ENCODE results near the gene TSPEAR.
"Not testable (repeated sequence)": the region's sequence is repeated elsewhere in the genome, so short reads cannot be mapped to it uniquely, and the experiment has no call there.

The TSPEAR gene

GRCh38 chr21:44609193-44609592 is 102.2 kb downstream of the TSPEAR start:
- no peak for DNase-seq (ENCODE audit: low read depth, low spot score)

- no peak for DNase-seq (ENCODE audit: low read depth, low spot score)
Observed at GRCh38 chr21:44606495-44606894, 104.9 kb downstream of the TSPEAR start.

GRCh38 chr21:44603911-44604310 is 107.5 kb downstream of the TSPEAR start:
- DNase-seq (ENCODE audit: low read depth, low spot score) = no peak

- DNase-seq (ENCODE audit: low read depth, low spot score) = no peak
Observed at GRCh38 chr21:44603109-44603875, 108.1 kb downstream of the TSPEAR start.

GRCh38 chr21:44602463-44602850 is 108.9 kb downstream of the TSPEAR start:
- no peak for DNase-seq (ENCODE audit: low read depth, low spot score)

GRCh38 chr21:44601596-44602462 is 109.5 kb downstream of the TSPEAR start:
- DNase-seq (ENCODE audit: low read depth, low spot score) = no peak

GRCh38 chr21:44601091-44601490 is 110.3 kb downstream of the TSPEAR start:
- DNase-seq (ENCODE audit: low read depth, low spot score) = not testable (repeated sequence)

- not testable (repeated sequence) for DNase-seq (ENCODE audit: low read depth, low spot score)
Observed at GRCh38 chr21:44600118-44600978, 111.0 kb downstream of the TSPEAR start, which contains the start of gene KRTAP10-7. KRTAP10-7 (plus strand) TSS chr21:44600597; CDS start chr21:44600622, 25 bp downstream.

GRCh38 chr21:44599264-44600029 is 111.9 kb downstream of the TSPEAR start:
- DNase-seq (ENCODE audit: low read depth, low spot score) = no peak

GRCh38 chr21:44598061-44598460 is 113.3 kb downstream of the TSPEAR start:
- DNase-seq (ENCODE audit: low read depth, low spot score) = no peak

- DNase-seq (ENCODE audit: low read depth, low spot score) = no peak
Observed at GRCh38 chr21:44596068-44596725, 115.2 kb downstream of the TSPEAR start.

- no peak for DNase-seq (ENCODE audit: low read depth, low spot score)
Observed at GRCh38 chr21:44595524-44595923, 115.8 kb downstream of the TSPEAR start.

- DNase-seq (ENCODE audit: low read depth, low spot score) = no peak
Observed at GRCh38 chr21:44594406-44594916, 116.9 kb downstream of the TSPEAR start.

- no peak for DNase-seq (ENCODE audit: low read depth, low spot score)
Observed at GRCh38 chr21:44593598-44594405, 117.6 kb downstream of the TSPEAR start.

GRCh38 chr21:44592446-44593311 is 118.7 kb downstream of the TSPEAR start, which contains the start of gene KRTAP10-6:
KRTAP10-6 (minus strand) TSS chr21:44592505; CDS start chr21:44592484, 21 bp downstream.
- no peak for DNase-seq (ENCODE audit: low read depth, low spot score)

GRCh38 chr21:44591801-44592130 is 119.6 kb downstream of the TSPEAR start:
- DNase-seq (ENCODE audit: low read depth, low spot score) = not testable (repeated sequence)

- not testable (repeated sequence) for DNase-seq (ENCODE audit: low read depth, low spot score)
Observed at GRCh38 chr21:44590897-44591800, 120.2 kb downstream of the TSPEAR start.
